HG03139 (cell line): ENCODE data around the gene TECPR1.

Source experiments
- ATAC-seq: cut with Tn5 transposase; IDR thresholded peaks from one replicate; pipeline ENCODE4 v1.9.1; 2021; ENCODE audit not compliant: unreplicated experiment

TECPR1 gene

DNA sequence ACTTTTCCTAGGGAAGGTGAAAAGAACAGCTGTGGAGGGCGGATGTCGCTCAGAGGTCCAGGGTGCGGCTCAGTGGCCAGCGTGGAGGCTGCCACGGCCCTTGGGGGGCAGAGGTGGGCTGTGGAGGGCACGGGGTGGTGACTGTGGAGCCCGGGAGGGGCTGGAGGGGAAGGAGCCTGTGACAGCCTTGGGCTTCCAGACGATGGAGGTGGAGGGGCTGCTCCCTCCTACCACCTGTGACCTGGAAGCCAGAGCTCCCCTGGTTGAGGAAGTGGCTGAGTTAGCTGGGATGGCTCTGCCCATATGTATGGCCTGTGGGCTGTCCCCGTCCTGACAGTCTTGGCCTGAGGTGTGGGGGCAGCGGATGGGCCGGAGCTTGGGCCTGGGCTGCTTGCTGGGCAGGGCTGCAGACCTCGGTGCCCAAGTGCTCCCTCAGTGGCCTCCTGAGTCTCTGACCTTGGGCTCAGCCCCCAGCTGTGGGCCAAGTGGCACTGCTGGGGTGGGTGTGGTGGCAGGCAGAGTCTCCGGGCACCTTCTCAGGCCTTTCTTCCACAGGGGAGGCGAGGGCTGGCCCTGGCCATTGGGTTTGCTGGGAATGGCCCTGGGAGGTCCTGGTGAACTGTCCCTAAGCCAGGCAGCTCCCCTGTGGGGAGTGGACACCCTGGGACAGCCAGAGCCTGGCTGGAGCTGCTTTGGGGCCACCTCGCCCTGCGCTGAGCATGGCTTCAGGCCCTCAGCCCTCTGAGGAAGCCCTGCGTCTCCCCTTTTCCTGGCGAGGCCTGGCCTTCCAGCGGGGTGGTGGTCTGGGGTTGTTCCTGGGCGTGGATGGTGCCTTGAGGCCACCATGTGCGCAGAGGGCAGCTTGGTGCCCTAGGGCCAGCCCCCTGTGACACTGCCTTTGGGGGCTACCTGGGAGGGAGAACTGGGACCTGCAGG lies 33.4 kb upstream of the TECPR1 start:
- no peak for ATAC-seq

GRCh38 chr7:98284335-98285036 lies 32.5 kb upstream of the TECPR1 start:
- no peak for ATAC-seq

GRCh38 chr7:98283887-98284222 lies 31.8 kb upstream of the TECPR1 start:
- no peak for ATAC-seq

GRCh38 chr7:98283127-98283886 lies 31.3 kb upstream of the TECPR1 start:
- ATAC-seq: no peak

- ATAC-seq: no peak
These were observed 30.7 kb upstream of the TECPR1 start for GRCh38 chr7:98282703-98283102.

- peak; percentile 28 for ATAC-seq
These were observed 29.9 kb upstream of the TECPR1 start for GRCh38 chr7:98281757-98282606.

DNA sequence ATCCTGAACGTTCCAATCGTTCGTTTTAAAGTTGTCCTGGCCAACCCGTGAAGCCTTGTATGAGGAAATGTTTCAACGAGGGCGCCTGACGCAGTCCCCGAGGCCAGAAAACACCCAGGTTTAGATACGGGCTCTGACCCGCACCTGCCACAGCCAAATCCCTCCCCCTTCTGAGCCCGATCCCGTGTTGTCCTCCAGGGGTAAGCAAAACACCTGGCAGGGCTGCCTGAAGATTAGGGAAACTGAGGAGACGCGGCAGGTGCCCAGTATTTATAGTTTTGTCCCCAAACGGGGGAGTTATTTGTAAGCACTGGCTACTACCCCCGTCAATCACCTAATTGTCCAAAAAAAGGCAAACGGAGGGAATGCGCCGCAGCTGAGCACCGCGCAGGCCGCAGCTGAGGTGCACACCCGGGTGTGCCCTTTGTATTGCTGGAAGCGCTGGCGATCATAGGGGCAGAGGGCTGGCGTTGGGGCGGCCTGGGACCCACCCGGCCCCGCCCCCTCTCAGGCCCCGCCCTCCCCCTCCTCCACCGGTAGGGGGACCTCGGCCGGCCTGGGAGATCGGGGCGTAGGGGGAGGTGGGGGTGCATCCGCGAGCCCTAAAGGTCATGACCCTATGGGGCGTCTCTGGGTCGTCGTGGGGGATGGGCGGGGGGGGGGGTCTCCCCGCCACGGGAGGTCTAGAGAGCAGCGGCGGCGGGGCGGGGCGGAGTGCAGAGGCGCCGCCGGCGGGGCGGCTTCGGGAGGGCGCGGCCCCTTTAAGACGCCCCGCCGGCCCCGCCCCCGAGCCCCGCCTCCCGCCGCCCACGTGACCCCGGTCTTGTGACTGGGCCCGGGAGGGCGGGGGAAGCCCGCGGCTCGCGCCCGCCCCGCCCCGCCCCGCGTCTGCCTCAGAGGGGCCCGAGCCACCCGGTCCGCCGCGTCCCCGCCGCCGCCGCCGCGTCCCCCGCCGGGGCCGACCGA lies 29.0 kb upstream of the TECPR1 start, which contains the start of gene BRI3:
Gene BRI3, plus strand, starts transcription at position 896 of the 966 bp plus-strand sequence. CDS start 110 bp downstream, outside the sequence.
- peak; percentile 73 for ATAC-seq

GRCh38 chr7:98280296-98280695 lies 28.3 kb upstream of the TECPR1 start:
- no peak for ATAC-seq

DNA sequence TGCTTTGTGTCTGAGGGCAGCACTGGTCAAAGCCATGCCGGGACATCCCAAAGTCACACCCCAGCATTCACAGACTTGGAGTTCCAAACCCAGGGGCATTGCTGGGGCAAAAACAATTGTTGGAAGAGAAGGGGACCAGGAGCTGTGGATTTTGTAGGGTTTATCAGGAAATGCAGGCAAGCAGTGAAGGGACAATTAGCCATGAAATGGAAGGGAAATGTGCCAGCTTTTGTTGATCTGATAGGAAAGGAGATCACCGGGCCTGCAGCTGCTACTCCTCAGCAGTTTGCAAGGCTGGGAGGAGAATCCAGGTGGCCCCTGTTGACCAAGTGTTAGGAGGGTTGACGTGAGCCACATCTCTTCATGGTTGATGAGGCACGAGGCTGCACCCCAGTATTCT lies 26.9 kb upstream of the TECPR1 start:
- no peak for ATAC-seq

DNA sequence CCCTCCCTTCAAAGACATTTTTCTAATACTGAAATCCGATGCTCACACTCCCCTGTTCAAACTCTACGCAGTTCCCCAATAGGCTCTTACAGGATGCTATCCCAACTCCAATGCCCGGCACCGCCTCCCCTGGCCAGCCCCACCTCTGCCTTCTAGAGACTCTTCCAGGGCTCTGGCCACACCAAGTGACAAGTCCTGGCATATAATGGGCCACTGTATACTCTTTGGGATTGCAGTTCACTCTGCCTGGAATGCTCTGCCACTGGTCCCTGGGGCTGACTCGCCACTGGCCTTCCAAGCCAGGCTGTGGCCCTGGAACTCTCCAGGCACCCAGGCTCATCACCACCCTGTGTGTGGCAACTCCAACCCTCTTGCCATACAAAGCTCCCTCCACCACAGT lies 26.4 kb upstream of the TECPR1 start:
- no peak for ATAC-seq

DNA sequence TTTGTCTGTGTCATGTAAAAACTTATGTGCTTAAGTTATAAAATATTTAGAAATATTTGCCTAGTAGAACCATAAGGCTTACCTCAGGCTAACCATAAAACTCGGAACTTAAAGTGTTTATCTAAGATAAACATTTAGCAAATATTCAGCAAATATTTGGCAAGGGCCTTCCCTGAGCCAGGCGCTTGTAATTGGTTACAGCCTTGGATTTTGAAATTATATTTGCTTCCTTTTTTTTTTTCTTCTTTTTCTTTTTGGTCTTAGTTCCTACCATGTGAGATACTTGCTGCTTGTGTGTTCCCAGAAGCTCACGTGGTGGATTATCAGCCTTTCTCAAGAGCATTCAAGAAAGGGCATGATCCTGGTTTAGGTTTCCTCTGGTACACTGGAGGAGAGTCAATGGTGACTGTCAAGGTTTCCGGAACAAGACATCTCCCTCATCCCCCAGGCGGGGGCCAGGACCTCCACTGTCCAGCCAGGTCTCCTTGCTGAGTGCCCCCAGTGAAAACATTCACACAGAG lies 24.3 kb upstream of the TECPR1 start:
- no peak for ATAC-seq

DNA sequence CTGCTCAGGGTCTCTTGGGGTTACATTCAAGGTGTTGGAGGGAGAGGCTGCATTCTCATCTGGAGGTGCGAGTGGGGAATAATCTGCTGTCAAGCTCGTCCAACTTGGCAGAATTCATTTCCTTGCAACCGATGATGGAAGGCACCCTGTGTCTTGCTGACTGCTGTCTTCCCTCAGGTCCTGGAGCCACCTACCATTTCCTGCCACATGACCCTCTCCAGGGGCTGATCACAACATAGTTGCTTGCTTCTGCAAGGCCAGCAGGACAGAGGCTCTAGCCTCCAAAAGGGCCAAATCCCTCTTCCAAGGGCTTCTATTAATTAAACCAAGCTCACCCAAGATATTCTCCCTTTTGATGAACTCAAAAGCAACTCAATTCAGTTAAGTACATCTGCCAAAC lies 15.3 kb upstream of the TECPR1 start:
- no peak for ATAC-seq

- ATAC-seq: no peak
These were observed 14.8 kb upstream of the TECPR1 start for GRCh38 chr7:98266840-98267239.

GRCh38 chr7:98265841-98266271 lies 13.8 kb upstream of the TECPR1 start:
- ATAC-seq: no peak

GRCh38 chr7:98257701-98258100 lies 5.7 kb upstream of the TECPR1 start:
- no peak for ATAC-seq

DNA sequence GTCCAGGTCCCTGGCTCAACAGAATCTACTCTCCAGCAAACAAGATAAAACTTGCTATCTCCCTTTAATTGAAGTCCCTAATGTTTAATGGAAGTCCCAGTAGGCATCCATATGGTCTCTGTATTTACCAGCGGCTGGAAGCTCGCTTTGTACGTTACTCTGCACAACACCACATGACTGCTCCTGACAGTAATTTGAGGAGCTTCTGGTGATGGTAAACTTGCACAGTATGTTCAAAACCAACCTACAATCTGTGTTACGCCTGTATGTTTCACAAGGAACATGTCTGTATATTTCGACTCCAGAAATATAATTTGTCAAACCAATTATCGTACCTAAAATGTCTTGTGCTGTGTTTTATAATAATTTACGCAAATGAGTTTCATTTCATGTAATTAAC lies 4.4 kb upstream of the TECPR1 start:
- no peak for ATAC-seq

DNA sequence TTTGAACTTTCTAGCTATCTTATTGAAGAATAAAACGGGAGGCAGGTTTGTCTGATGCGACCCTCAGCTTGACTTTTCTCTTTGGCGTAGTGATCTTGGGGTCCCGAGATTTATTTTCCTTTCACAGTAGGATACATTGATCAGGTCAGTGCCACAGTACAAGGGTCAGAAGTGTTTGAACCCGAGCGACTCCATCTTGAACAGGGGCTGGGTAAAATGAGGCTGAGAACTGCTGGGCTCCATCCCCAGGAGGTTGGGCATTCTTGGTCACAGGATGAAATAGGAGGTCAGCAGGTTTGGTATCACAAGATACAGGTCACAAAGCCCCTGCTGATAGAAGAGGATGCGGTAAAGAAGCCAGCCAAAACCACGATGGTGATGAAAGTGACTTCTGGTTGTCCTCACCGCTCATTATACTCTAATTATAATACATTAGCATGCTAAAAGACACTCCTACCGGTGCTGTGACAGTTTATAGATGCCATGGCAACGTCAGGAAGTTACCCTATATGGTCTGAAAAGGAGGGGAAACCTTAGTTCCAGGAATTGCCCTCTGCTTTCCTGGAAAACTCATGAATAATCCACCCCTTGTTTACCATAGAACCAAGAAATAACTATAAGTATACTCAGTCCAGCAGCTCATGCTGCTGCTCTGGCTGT lies 3.0 kb upstream of the TECPR1 start:
- ATAC-seq: no peak

DNA sequence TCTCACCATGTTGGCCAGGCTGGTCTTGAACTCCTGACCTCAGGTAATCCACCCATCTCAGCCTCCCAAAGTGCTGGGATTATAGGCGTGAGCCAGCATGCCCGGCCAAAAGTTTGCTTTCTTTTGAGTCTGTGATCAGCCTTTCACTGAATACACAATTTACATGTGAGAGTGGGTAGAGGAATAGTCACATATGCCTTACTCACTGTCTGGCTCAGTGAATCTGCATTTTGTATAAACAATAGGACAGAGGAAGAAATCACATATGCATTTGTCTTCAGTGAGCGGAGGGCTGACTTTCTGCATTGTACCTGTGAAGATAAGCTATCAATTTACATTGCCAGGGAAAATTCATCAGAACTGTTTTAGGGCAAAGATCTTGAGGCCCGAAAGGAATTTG lies 2.5 kb upstream of the TECPR1 start:
- no peak for ATAC-seq
